ENCODE data around the gene PAQR8. TPM values are rescaled to one million over a fixed set of nuclear protein-coding genes. Genes with fewer than 3 reads are reported as not detected.
A peak's percentile ranks its signal among the peaks of the same experiment; 100 is the strongest.

The PAQR8 gene
- total RNA-seq, 1 experiment from 2014 or later = 3.0 TPM

DNA sequence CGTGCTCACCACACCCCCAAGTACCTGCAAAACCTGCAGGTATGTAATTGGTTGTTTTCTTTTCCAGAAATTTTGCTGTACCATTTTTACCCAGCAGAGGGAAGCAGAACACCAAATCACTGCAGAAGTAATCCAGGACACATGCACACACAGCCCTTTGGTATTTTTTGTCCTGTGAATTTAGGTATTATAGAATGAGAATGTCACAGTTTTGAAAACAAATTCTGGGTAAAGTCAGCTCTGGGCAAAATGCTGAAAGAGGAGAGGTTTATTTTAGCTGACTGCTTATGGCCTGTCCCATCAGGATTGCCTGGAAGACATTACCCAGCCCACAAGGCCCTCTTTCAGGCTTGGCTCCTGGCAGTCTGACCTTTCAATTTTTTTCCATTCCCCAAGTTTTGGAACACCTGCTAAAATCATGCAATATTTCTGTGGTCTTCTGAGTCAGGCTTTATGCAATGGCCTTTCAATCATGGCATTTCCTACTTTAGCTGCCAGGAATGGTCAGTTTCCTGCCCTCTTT, 54.7 kb downstream of the PAQR8 start:
- no peak for DNase-seq
- Histone ChIP-seq H4K20me1 (ENCODE audit: control insufficient read depth, insufficient read depth, insufficient read length) (no peaks in the 10 kb centered on the region), H3K9ac (ENCODE audit: extremely low read depth, insufficient read length, low read length) (no peak overlapping the region), H2AK5ac (ENCODE audit: insufficient read length, low read length) (no peak overlapping the region), H3K14ac (ENCODE audit: insufficient read depth, low read length) (no peak overlapping the region), H3T11ph (ENCODE audit: low read length) (no peak overlapping the region), H3K79me2 (ENCODE audit: insufficient read depth, low read length) (no peaks in the 10 kb centered on the region), H3K23ac (ENCODE audit: insufficient read length, low read depth, low read length) (no peak overlapping the region), H2BK12ac (ENCODE audit: insufficient read length, low read depth, low read length) (no peak overlapping the region), H3K9me3 (ENCODE audit: control insufficient read depth, low read depth, low read length) (no peaks in the 10 kb centered on the region), H2BK5ac (ENCODE audit: insufficient read length, low read length) (no peak overlapping the region), H3K23me2 (ENCODE audit: insufficient read length, low read depth, low read length, poor library complexity, severe bottlenecking) (peaks cover 15% of the 10 kb centered on the region), H3K56ac (ENCODE audit: insufficient read length, low read depth, low read length) (no peak overlapping the region), H4K8ac (replicated peaks; ENCODE audit: insufficient read length, low read depth, low read length) (no peak overlapping the region), H2BK15ac (ENCODE audit: low read depth, low read length) (no peak overlapping the region), H3K27me3 (ENCODE audit: insufficient read depth, low read length) (no peaks in the 10 kb centered on the region), H3K27ac (ENCODE audit: insufficient read length, low read depth, low read length) (no peak overlapping the region), H3K18ac (ENCODE audit: insufficient read length, low read depth, low read length) (no peak overlapping the region), H3K4me1 (ENCODE audit: insufficient read depth, low read length) (no peaks in the 10 kb centered on the region), H2BK120ac (ENCODE audit: low read depth, low read length, poor library complexity, severe bottlenecking) (no peak overlapping the region), H3K4me2 (ENCODE audit: insufficient read depth, insufficient read length, low read length) (no peak overlapping the region), H2BK20ac (ENCODE audit: low read depth, low read length, poor library complexity, severe bottlenecking) (no peak overlapping the region), H3K79me1 (ENCODE audit: insufficient read depth, low read depth, low read length, poor library complexity, severe bottlenecking) (no peaks in the 10 kb centered on the region), H3K4ac (ENCODE audit: low read depth, low read length) (no peak overlapping the region), H4K91ac (ENCODE audit: insufficient read length, low read depth, low read length) (no peak overlapping the region), H4K5ac (ENCODE audit: insufficient read length, low read depth, low read length) (no peak overlapping the region), H2AFZ (ENCODE audit: low read length) (no peak overlapping the region)
- no peak overlapping the region for H3K4me3 Mint-ChIP-seq
- H3K36me3 Mint-ChIP-seq (ENCODE audit: insufficient read depth in 1 of 3, low read depth in 3 of 3) = no peaks in the 10 kb centered on the region
- TF ChIP-seq, protein P1, sequence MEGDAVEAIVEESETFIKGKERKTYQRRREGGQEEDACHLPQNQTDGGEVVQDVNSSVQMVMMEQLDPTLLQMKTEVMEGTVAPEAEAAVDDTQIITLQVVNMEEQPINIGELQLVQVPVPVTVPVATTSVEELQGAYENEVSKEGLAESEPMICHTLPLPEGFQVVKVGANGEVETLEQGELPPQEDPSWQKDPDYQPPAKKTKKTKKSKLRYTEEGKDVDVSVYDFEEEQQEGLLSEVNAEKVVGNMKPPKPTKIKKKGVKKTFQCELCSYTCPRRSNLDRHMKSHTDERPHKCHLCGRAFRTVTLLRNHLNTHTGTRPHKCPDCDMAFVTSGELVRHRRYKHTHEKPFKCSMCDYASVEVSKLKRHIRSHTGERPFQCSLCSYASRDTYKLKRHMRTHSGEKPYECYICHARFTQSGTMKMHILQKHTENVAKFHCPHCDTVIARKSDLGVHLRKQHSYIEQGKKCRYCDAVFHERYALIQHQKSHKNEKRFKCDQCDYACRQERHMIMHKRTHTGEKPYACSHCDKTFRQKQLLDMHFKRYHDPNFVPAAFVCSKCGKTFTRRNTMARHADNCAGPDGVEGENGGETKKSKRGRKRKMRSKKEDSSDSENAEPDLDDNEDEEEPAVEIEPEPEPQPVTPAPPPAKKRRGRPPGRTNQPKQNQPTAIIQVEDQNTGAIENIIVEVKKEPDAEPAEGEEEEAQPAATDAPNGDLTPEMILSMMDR (conservative IDR thresholded peaks at IDR 0.05) = peak; percentile 84
- H3K4me1 Mint-ChIP-seq = peaks cover 14 to 18% of the 10 kb centered on the region in 2 experiments
- no CpG with 5 or more reads among the region's 1 CpG for WGBS (ENCODE audit: extremely low coverage, insufficient read length, low lambda C conversion rate)
- peaks cover 3% of the 10 kb centered on the region; the same call in 1 of the 2 replicates for H3K27me3 Mint-ChIP-seq (ENCODE audit: low read depth)
- no peaks in the 10 kb centered on the region for H3K9me3 Mint-ChIP-seq
- H3K27ac Mint-ChIP-seq = no peak overlapping the region

Measured in H9 (cell line).